ENCODE measurements around the gene IPMK. TPM values are rescaled to one million over a fixed set of nuclear protein-coding genes. Genes with fewer than 3 reads are reported as not detected.
"Not testable (repeated sequence)": the region's sequence is repeated elsewhere in the genome, so short reads cannot be mapped to it uniquely, and the experiment has no call there.

The IPMK gene
- total and polyA plus RNA-seq, 2 donors (not counting 1 experiment from before 2014, with no cell fraction given), result 3.6 to 6.3 TPM

GRCh38 chr10:58157076-58157766 is 110.5 kb downstream of the IPMK start:
- H3K4me1 ChIP-seq (ENCODE audit: control insufficient read depth, extremely low read depth, insufficient read depth, low read length), result no peaks in the 10 kb centered on the region
- no peaks in the 10 kb centered on the region for H3K27me3 ChIP-seq (ENCODE audit: control insufficient read depth, insufficient read depth, low read length)
- no peak overlapping the region for H2AFZ ChIP-seq (ENCODE audit: low read length)
- H3K4me3 ChIP-seq (replicated peaks in 1 of 4; ENCODE audit: control extremely low read depth in 1 of 4, insufficient read depth in 1 of 4, low read depth in 3 of 4, low read length in 4 of 4), result no peak overlapping the region
- peak; percentile 98 to 99 for DNase-seq (ENCODE audit: low read depth in 2 of 2)
- no peaks in the 10 kb centered on the region for H3K9me3 ChIP-seq (ENCODE audit: control insufficient read depth, insufficient read depth, low read depth, low read length)
- H3K9ac ChIP-seq (ENCODE audit: insufficient read depth, low read length), result no peak overlapping the region
- no peak for TF ChIP-seq EZH2 (IDR thresholded peaks at IDR 0.05; ENCODE audit: low read length, missing control alignments)
- no peak for TF ChIP-seq CTCF (conservative IDR thresholded peaks at IDR 0.05 in 1 of 2, IDR thresholded peaks at IDR 0.05 in 1 of 2; ENCODE audit: low read depth in 1 of 2, low read length in 2 of 2)
- no peaks in the 10 kb centered on the region for H3K79me2 ChIP-seq (ENCODE audit: control insufficient read depth, insufficient read depth, low read length)
- H3K4me2 ChIP-seq (ENCODE audit: extremely low read depth, insufficient read depth, low read length), result peak overlapping the region; percentile 17
- no peak overlapping the region for H3K27ac ChIP-seq (ENCODE audit: insufficient read depth, low read length)
- H4K20me1 ChIP-seq (ENCODE audit: control insufficient read depth, extremely low read depth, insufficient read depth, low read length), result no peaks in the 10 kb centered on the region
- H3K36me3 ChIP-seq (ENCODE audit: control insufficient read depth, insufficient read depth, low read length), result no peaks in the 10 kb centered on the region

GRCh38 chr10:58155941-58156340 is 111.8 kb downstream of the IPMK start:
- H3K27ac ChIP-seq (ENCODE audit: insufficient read depth, low read length); H3K79me2 ChIP-seq (ENCODE audit: control insufficient read depth, insufficient read depth, low read length); H3K4me1 ChIP-seq (ENCODE audit: control insufficient read depth, extremely low read depth, insufficient read depth, low read length); H3K27me3 ChIP-seq (ENCODE audit: control insufficient read depth, insufficient read depth, low read length); H3K9ac ChIP-seq (ENCODE audit: insufficient read depth, low read length); H2AFZ ChIP-seq (ENCODE audit: low read length); H3K4me2 ChIP-seq (ENCODE audit: extremely low read depth, insufficient read depth, low read length); H3K4me3 ChIP-seq (replicated peaks in 1 of 4; ENCODE audit: control extremely low read depth in 1 of 4, insufficient read depth in 1 of 4, low read depth in 3 of 4, low read length in 4 of 4); H4K20me1 ChIP-seq (ENCODE audit: control insufficient read depth, extremely low read depth, insufficient read depth, low read length); H3K36me3 ChIP-seq (ENCODE audit: control insufficient read depth, insufficient read depth, low read length); H3K9me3 ChIP-seq (ENCODE audit: control insufficient read depth, insufficient read depth, low read depth, low read length): not testable (repeated sequence)
- DNase-seq (ENCODE audit: low read depth in 2 of 2), result peak in 1 of 2 donors; percentile 27

GRCh38 chr10:58153751-58154150 is 113.9 kb downstream of the IPMK start:
- Histone ChIP-seq H3K27me3 (ENCODE audit: control insufficient read depth, insufficient read depth, low read length) (no peaks in the 10 kb centered on the region), H3K4me3 (replicated peaks in 1 of 4; ENCODE audit: control extremely low read depth in 1 of 4, insufficient read depth in 1 of 4, low read depth in 3 of 4, low read length in 4 of 4) (no peak overlapping the region), H3K27ac (ENCODE audit: insufficient read depth, low read length) (no peak overlapping the region), H3K9ac (ENCODE audit: insufficient read depth, low read length) (no peak overlapping the region), H3K4me2 (ENCODE audit: extremely low read depth, insufficient read depth, low read length) (no peak overlapping the region), H3K9me3 (ENCODE audit: control insufficient read depth, insufficient read depth, low read depth, low read length) (no peaks in the 10 kb centered on the region), H4K20me1 (ENCODE audit: control insufficient read depth, extremely low read depth, insufficient read depth, low read length) (no peaks in the 10 kb centered on the region), H2AFZ (ENCODE audit: low read length) (no peak overlapping the region), H3K4me1 (ENCODE audit: control insufficient read depth, extremely low read depth, insufficient read depth, low read length) (no peaks in the 10 kb centered on the region), H3K36me3 (ENCODE audit: control insufficient read depth, insufficient read depth, low read length) (no peaks in the 10 kb centered on the region), H3K79me2 (ENCODE audit: control insufficient read depth, insufficient read depth, low read length) (no peaks in the 10 kb centered on the region)
- TF ChIP-seq CTCF (conservative IDR thresholded peaks at IDR 0.05 in 1 of 2, IDR thresholded peaks at IDR 0.05 in 1 of 2; ENCODE audit: low read depth in 1 of 2, low read length in 2 of 2), result no peak
- no peak for TF ChIP-seq EZH2 (IDR thresholded peaks at IDR 0.05; ENCODE audit: low read length, missing control alignments)
- peak in 1 of 2 donors; percentile 15 for DNase-seq (ENCODE audit: low read depth in 2 of 2)
